ENCODE data around the gene SCN5A.

Gene SCN5A

DNA sequence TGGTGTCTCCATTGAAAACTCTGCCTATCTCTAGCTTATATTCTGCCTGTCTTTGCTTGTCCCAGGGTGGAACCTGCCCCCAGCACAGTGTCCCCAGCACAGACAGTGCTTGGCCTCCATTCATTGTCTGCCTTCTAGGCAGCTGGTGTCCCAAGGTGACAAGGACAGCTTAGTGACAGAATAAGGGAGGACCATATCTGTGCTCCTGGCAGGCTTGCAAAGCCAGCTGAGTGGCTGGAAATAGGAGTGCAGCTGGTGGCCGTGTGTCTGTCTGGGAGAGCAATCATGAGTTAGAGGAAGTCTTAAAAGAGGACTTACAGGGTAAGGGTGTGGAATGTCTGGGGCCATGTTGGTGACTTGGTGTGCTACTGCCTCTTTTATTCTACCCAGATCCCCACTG lies 33.4 kb downstream of the SCN5A start:
- TF ChIP-seq POLR2A (IDR thresholded peaks at IDR 0.05; ENCODE audit: extremely low read depth, insufficient read length) (no peak), MYC (IDR thresholded peaks at IDR 0.05; ENCODE audit: low read depth, low read length) (no peak), MAX (IDR thresholded peaks at IDR 0.05; ENCODE audit: low read depth, low read length) (no peak)
- TF ChIP-seq, protein P1, sequence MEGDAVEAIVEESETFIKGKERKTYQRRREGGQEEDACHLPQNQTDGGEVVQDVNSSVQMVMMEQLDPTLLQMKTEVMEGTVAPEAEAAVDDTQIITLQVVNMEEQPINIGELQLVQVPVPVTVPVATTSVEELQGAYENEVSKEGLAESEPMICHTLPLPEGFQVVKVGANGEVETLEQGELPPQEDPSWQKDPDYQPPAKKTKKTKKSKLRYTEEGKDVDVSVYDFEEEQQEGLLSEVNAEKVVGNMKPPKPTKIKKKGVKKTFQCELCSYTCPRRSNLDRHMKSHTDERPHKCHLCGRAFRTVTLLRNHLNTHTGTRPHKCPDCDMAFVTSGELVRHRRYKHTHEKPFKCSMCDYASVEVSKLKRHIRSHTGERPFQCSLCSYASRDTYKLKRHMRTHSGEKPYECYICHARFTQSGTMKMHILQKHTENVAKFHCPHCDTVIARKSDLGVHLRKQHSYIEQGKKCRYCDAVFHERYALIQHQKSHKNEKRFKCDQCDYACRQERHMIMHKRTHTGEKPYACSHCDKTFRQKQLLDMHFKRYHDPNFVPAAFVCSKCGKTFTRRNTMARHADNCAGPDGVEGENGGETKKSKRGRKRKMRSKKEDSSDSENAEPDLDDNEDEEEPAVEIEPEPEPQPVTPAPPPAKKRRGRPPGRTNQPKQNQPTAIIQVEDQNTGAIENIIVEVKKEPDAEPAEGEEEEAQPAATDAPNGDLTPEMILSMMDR (IDR thresholded peaks at IDR 0.05; ENCODE audit: low read depth, low read length): no peak
- DNase-seq (ENCODE audit: low read depth): no peak
- no peak overlapping the region for H3K4me3 ChIP-seq (ENCODE audit: low read depth, low read length)

DNA sequence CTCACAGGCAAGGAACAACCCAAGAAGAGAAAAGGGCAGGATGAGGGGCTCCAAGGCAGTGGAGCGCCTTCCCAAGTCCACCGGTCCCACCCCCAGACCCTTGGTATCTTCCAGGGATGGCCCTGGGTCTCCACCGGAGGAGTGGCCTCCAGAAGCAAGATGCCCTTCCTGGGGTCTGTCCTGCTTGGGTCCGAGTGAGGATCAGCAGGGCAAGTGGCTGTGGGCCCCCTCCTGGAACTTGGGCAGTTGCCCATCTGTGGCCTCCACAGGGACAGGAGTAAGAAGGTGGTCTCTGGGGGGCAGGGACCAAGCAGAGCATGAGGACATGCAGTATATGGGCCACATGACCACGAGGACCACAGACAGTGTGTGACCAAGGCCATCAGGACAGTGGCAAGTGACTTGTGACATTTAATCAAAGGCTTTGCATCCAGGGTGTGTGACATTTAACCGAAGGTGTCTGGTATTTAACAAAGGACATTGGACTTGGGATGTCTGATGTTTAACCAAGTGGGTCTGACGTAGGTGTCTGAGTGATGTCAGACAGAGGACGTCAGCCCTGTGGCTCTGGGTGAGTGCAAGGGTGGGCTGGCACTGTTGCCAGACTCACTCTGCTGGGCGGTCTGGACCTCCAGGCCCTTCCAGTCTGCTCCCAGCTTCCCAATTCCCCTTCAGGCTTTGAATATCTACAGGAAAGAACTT lies 34.7 kb downstream of the SCN5A start:
- no peak overlapping the region for H3K4me3 ChIP-seq (ENCODE audit: low read depth, low read length)
- TF ChIP-seq MYC (IDR thresholded peaks at IDR 0.05; ENCODE audit: low read depth, low read length) (no peak), POLR2A (IDR thresholded peaks at IDR 0.05; ENCODE audit: extremely low read depth, insufficient read length) (no peak), MAX (IDR thresholded peaks at IDR 0.05; ENCODE audit: low read depth, low read length) (no peak)
- TF ChIP-seq, protein P1 (IDR thresholded peaks at IDR 0.05; ENCODE audit: low read depth, low read length): no peak
- no peak for DNase-seq (ENCODE audit: low read depth)

DNA sequence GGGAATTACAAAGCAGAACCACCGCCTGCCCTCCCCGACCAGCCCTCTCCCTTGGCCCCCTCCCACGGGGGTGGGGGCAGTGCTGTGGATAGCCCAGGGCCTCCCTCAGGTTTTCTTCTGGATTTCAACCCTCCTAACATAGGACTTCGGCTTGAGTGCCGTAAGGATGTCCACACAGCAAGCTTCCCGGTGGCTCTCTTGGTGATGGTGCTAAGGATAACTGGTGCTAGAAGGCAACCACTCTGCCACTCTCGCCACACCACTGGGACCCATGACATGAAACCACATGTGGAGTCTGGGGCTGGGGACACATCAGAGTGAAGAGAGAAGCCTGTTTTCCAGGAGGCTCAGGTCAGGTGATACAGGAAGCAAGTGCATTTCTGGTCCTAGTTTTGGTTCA lies 35.4 kb downstream of the SCN5A start:
- TF ChIP-seq MAX (IDR thresholded peaks at IDR 0.05; ENCODE audit: low read depth, low read length): no peak
- TF ChIP-seq, protein P1 (IDR thresholded peaks at IDR 0.05; ENCODE audit: low read depth, low read length): no peak
- TF ChIP-seq POLR2A (IDR thresholded peaks at IDR 0.05; ENCODE audit: extremely low read depth, insufficient read length): no peak
- no peak for TF ChIP-seq MYC (IDR thresholded peaks at IDR 0.05; ENCODE audit: low read depth, low read length)
- no peak for DNase-seq (ENCODE audit: low read depth)
- H3K4me3 ChIP-seq (ENCODE audit: low read depth, low read length): no peak overlapping the region

DNA sequence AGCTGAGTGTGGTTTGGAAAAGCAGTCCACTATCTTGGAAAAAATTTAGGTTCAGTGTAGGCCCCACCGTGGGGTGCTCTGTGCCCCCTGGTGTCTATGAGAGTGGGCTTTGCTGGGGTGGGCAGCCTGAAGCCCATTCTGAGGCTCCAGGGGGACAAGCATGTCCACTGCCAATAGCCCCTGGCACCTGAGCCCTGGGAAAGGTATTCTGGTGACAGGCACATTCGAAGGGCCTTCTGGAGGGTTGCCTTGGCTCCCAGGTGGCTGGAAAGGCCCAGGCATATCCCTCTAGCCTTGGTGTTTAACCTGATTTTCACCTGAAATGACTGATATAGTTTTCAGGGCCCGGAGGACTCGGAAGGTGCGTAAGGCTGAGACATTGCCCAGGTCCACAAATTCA lies 36.1 kb downstream of the SCN5A start:
- DNase-seq (ENCODE audit: low read depth): no peak
- no peak overlapping the region for H3K4me3 ChIP-seq (ENCODE audit: low read depth, low read length)
- TF ChIP-seq MAX (IDR thresholded peaks at IDR 0.05; ENCODE audit: low read depth, low read length) (no peak), POLR2A (IDR thresholded peaks at IDR 0.05; ENCODE audit: extremely low read depth, insufficient read length) (no peak), MYC (IDR thresholded peaks at IDR 0.05; ENCODE audit: low read depth, low read length) (no peak)
- TF ChIP-seq, protein P1 (IDR thresholded peaks at IDR 0.05; ENCODE audit: low read depth, low read length): no peak

- TF ChIP-seq POLR2A (IDR thresholded peaks at IDR 0.05; ENCODE audit: extremely low read depth, insufficient read length) (no peak), MAX (IDR thresholded peaks at IDR 0.05; ENCODE audit: low read depth, low read length) (no peak), MYC (IDR thresholded peaks at IDR 0.05; ENCODE audit: low read depth, low read length) (no peak)
- TF ChIP-seq, protein P1 (IDR thresholded peaks at IDR 0.05; ENCODE audit: low read depth, low read length): no peak
- H3K4me3 ChIP-seq (ENCODE audit: low read depth, low read length): no peak overlapping the region
- DNase-seq (ENCODE audit: low read depth): no peak
Observed at GRCh38 chr3:38611866-38612265, 37.6 kb downstream of the SCN5A start.
